ENCODE measurements around the gene CXCR5.

Gene CXCR5

GRCh38 chr11:118914178-118914918 is 30.7 kb downstream of the CXCR5 start:
- DNase-seq, result peak; percentile 72

GRCh38 chr11:118914987-118915386 is 31.3 kb downstream of the CXCR5 start:
- DNase-seq, result no peak

- DNase-seq, result no peak
Measured at GRCh38 chr11:118915396-118915795, 31.7 kb downstream of the CXCR5 start.

GRCh38 chr11:118915941-118916841 is 32.5 kb downstream of the CXCR5 start:
- no peak for DNase-seq

GRCh38 chr11:118916842-118917388 is 33.2 kb downstream of the CXCR5 start:
- DNase-seq, result no peak

- DNase-seq, result peak; percentile 66
Measured at GRCh38 chr11:118917481-118918127, 33.9 kb downstream of the CXCR5 start.

- DNase-seq, result no peak
Measured at GRCh38 chr11:118918128-118918685, 34.5 kb downstream of the CXCR5 start.

- no peak for DNase-seq
Measured at GRCh38 chr11:118918686-118919280, 35.1 kb downstream of the CXCR5 start.

- no peak for DNase-seq
Measured at GRCh38 chr11:118921121-118921928, 37.6 kb downstream of the CXCR5 start.

- no peak for DNase-seq
Measured at GRCh38 chr11:118921929-118922744, 38.4 kb downstream of the CXCR5 start.

- DNase-seq, result no peak
Measured at GRCh38 chr11:118922745-118923627, 39.3 kb downstream of the CXCR5 start.

GRCh38 chr11:118923721-118924587 is 40.3 kb downstream of the CXCR5 start:
- DNase-seq, result no peak

GRCh38 chr11:118924591-118925585 is 41.2 kb downstream of the CXCR5 start:
- peak; percentile 61 for DNase-seq

- no peak for DNase-seq
Measured at GRCh38 chr11:118927554-118928100, 43.9 kb downstream of the CXCR5 start.

- DNase-seq, result peak; percentile 92
Measured at GRCh38 chr11:118928101-118928869, 44.6 kb downstream of the CXCR5 start.

GRCh38 chr11:118928870-118929500 is 45.3 kb downstream of the CXCR5 start:
- DNase-seq, result no peak

All from activated CD4-positive, alpha-beta T cell treated with anti-CD3 and anti-CD28 coated beads, Interleukin-2, amount 50 U/mL, for 16 hours (primary cell).